ENCODE measurements around the gene GPR135. TPM values are rescaled to one million over a fixed set of nuclear protein-coding genes. Genes with fewer than 3 reads are reported as not detected.

Gene GPR135
- polyA plus RNA-seq, 3 donors: 0.05 to 0.69 TPM; not detected in 1

- Histone ChIP-seq H2AFZ (ENCODE audit: insufficient read depth, low read depth, low read length, poor library complexity, severe bottlenecking) (no peak overlapping the region), H4K20me1 (ENCODE audit: insufficient read depth, low read length) (peaks cover 25% of the 10 kb centered on the region), H3K4me1 (ENCODE audit: control insufficient read depth in 1 of 2, insufficient read depth in 2 of 2, low read length in 2 of 2) (no peaks in the 10 kb centered on the region), H3K9ac (ENCODE audit: insufficient read depth, low read length, poor library complexity, severe bottlenecking) (no peak overlapping the region), H3K36me3 (replicated peaks in 1 of 2; ENCODE audit: control insufficient read depth in 1 of 2, insufficient read depth in 2 of 2, low read length in 2 of 2) (peaks cover 70 to 89% of the 10 kb centered on the region in 2 donors), H3K27ac (ENCODE audit: low read depth in 1 of 2, low read length in 2 of 2) (no peak overlapping the region), H3K9me3 (replicated peaks in 1 of 2; ENCODE audit: control insufficient read depth in 1 of 2, insufficient read depth in 1 of 2, low read length in 2 of 2) (no peaks in the 10 kb centered on the region), H3K27me3 (ENCODE audit: control insufficient read depth in 2 of 2, insufficient read depth in 2 of 2, low read length in 2 of 2) (no peaks in the 10 kb centered on the region), H3K4me2 (replicated peaks; ENCODE audit: extremely low read depth, low read length, poor library complexity, severe bottlenecking) (no peak overlapping the region), H3K79me2 (ENCODE audit: insufficient read depth, low read length) (peaks cover 6% of the 10 kb centered on the region), H3K4me3 (replicated peaks in 1 of 3; ENCODE audit: low read depth in 2 of 3, low read length in 3 of 3) (no peak overlapping the region)
- no CpG with 5 or more reads among the region's 3 CpGs for WGBS (ENCODE audit: insufficient coverage)
- Mint-ChIP-seq H3K4me1 (no peaks in the 10 kb centered on the region), H3K27me3 (ENCODE audit: low read depth in 3 of 3) (no peaks in the 10 kb centered on the region), H3K9me3 (no peaks in the 10 kb centered on the region), H3K27ac (no peak overlapping the region), H3K4me3 (no peak overlapping the region), H3K36me3 (peaks cover 50 to 63% of the 10 kb centered on the region in 2 donors)
- no peak for TF ChIP-seq CTCF (IDR thresholded peaks at IDR 0.05)
- DNase-seq: no peak
- intact Hi-C loops (cut with micrococcal nuclease): no loop called here
Observed at GRCh38 chr14:59500732-59501131, 35.6 kb upstream of the GPR135 start.

- H3K4me1 ChIP-seq (ENCODE audit: control insufficient read depth in 1 of 2, insufficient read depth in 2 of 2, low read length in 2 of 2): peaks cover 0 to 9% of the 10 kb centered on the region in 2 donors
- Mint-ChIP-seq H3K4me1 (peaks cover 21% of the 10 kb centered on the region), H3K36me3 (peaks cover 79 to 91% of the 10 kb centered on the region in 2 donors), H3K9me3 (no peaks in the 10 kb centered on the region), H3K27me3 (ENCODE audit: low read depth in 3 of 3) (peaks cover 0 to 2% (median 0%) of the 10 kb centered on the region in 3 donors), H3K4me3 (no peak overlapping the region), H3K27ac (no peak overlapping the region)
- TF ChIP-seq CTCF (IDR thresholded peaks at IDR 0.05): no peak
- no peak overlapping the region for H3K4me3 ChIP-seq (replicated peaks in 1 of 3; ENCODE audit: low read depth in 2 of 3, low read length in 3 of 3)
- peaks cover 72 to 97% of the 10 kb centered on the region in 2 donors for H3K36me3 ChIP-seq (replicated peaks in 1 of 2; ENCODE audit: control insufficient read depth in 1 of 2, insufficient read depth in 2 of 2, low read length in 2 of 2)
- H2AFZ ChIP-seq (ENCODE audit: insufficient read depth, low read depth, low read length, poor library complexity, severe bottlenecking): no peak overlapping the region
- no peak overlapping the region for H3K27ac ChIP-seq (ENCODE audit: low read depth in 1 of 2, low read length in 2 of 2)
- peaks cover 27% of the 10 kb centered on the region for H3K79me2 ChIP-seq (ENCODE audit: insufficient read depth, low read length)
- H3K9me3 ChIP-seq (replicated peaks in 1 of 2; ENCODE audit: control insufficient read depth in 1 of 2, insufficient read depth in 1 of 2, low read length in 2 of 2): no peaks in the 10 kb centered on the region
- no peak for DNase-seq
- no peak overlapping the region for H3K4me2 ChIP-seq (replicated peaks; ENCODE audit: extremely low read depth, low read length, poor library complexity, severe bottlenecking)
- intact Hi-C loops (cut with micrococcal nuclease): no loop called here
- no peaks in the 10 kb centered on the region for H3K27me3 ChIP-seq (ENCODE audit: control insufficient read depth in 2 of 2, insufficient read depth in 2 of 2, low read length in 2 of 2)
- peaks cover 79% of the 10 kb centered on the region for H4K20me1 ChIP-seq (ENCODE audit: insufficient read depth, low read length)
- H3K9ac ChIP-seq (ENCODE audit: insufficient read depth, low read length, poor library complexity, severe bottlenecking): no peak overlapping the region
- no CpG with 5 or more reads among the region's 1 CpG for WGBS (ENCODE audit: insufficient coverage)
Observed at GRCh38 chr14:59492384-59492783, 27.2 kb upstream of the GPR135 start.

All from CD14-positive monocyte (primary cell).